GM12873 (cell line): ENCODE results near the gene CRELD2.

ENCODE experiments used
- CTCF ChIP-seq: IDR thresholded peaks from 2 replicates; pipeline ENCODE4 v1.5.1; 2012; ENCODE audit warnings: low read depth, mild to moderate bottlenecking, moderate library complexity, low read length, control low read depth; ENCODE audit not compliant: insufficient read depth; ENCODE audit errors: missing control alignments

The CRELD2 gene

DNA sequence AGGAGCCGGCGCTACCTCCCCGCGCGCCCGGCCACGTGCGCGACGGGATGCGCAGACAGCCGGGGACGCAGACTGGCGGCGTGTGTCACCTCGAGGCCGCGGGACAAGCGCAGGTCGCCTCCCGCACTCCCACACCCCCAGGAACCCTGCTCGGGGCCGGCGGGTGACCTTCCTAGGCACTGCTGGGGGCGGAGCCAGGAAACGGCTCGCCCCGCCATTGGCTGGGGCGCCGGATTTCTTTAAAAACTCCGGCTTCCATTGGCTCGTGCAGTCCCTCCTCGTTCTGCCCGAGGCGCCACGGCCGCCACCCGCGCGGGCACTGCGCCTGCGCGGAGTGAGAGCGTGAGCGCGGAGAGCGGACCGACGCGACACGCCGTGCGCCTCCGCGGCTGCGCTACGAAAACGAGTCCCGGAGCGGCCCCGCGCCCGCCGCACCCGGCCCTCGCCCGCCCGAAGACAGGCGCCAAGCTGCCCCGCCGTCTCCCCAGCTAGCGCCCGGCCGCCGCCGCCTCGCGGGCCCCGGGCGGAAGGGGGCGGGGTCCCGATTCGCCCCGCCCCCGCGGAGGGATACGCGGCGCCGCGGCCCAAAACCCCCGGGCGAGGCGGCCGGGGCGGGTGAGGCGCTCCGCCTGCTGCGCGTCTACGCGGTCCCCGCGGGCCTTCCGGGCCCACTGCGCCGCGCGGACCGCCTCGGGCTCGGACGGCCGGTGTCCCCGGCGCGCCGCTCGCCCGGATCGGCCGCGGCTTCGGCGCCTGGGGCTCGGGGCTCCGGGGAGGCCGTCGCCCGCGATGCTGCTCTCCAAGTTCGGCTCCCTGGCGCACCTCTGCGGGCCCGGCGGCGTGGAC lies 41.9 kb downstream of the CRELD2 start, which contains the start of gene PIM3:
Gene PIM3 (plus strand): TSS at position 614 of the 846 bp plus-strand sequence. CDS start 176 bp downstream, at position 790.
- no peak for TF ChIP-seq CTCF

DNA sequence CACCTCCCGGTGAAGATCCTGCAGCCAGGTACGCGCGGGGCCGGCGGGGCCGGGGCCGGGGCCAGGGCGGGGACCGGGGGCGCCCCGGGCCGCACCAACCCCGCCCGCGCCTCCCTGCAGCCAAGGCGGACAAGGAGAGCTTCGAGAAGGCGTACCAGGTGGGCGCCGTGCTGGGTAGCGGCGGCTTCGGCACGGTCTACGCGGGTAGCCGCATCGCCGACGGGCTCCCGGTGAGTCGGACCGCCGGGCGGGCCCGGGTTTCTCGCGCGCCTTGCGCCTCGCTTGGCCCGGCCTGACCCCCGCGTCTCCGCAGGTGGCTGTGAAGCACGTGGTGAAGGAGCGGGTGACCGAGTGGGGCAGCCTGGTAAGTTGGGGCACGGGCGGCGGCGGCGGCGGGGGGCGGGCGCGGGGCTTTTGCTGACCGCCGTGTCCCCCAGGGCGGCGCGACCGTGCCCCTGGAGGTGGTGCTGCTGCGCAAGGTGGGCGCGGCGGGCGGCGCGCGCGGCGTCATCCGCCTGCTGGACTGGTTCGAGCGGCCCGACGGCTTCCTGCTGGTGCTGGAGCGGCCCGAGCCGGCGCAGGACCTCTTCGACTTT lies 42.7 kb downstream of the CRELD2 start:
- TF ChIP-seq CTCF: no peak

GRCh38 chr22:49961601-49962011 lies 43.2 kb downstream of the CRELD2 start:
- no peak for TF ChIP-seq CTCF

- no peak for TF ChIP-seq CTCF
Measured at GRCh38 chr22:49962012-49962750, 43.7 kb downstream of the CRELD2 start.

DNA sequence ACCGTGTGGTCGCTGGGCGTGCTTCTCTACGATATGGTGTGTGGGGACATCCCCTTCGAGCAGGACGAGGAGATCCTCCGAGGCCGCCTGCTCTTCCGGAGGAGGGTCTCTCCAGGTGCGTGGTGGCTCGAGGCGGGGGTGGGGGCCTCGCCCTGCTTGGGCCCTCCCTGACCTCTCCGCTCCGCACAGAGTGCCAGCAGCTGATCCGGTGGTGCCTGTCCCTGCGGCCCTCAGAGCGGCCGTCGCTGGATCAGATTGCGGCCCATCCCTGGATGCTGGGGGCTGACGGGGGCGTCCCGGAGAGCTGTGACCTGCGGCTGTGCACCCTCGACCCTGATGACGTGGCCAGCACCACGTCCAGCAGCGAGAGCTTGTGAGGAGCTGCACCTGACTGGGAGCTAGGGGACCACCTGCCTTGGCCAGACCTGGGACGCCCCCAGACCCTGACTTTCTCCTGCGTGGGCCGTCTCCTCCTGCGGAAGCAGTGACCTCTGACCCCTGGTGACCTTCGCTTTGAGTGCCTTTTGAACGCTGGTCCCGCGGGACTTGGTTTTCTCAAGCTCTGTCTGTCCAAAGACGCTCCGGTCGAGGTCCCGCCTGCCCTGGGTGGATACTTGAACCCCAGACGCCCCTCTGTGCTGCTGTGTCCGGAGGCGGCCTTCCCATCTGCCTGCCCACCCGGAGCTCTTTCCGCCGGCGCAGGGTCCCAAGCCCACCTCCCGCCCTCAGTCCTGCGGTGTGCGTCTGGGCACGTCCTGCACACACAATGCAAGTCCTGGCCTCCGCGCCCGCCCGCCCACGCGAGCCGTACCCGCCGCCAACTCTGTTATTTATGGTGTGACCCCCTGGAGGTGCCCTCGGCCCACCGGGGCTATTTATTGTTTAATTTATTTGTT lies 44.6 kb downstream of the CRELD2 start:
- TF ChIP-seq CTCF: no peak

DNA sequence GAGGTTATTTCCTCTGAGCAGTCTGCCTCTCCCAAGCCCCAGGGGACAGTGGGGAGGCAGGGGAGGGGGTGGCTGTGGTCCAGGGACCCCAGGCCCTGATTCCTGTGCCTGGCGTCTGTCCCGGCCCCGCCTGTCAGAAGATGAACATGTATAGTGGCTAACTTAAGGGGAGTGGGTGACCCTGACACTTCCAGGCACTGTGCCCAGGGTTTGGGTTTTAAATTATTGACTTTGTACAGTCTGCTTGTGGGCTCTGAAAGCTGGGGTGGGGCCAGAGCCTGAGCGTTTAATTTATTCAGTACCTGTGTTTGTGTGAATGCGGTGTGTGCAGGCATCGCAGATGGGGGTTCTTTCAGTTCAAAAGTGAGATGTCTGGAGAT lies 45.2 kb downstream of the CRELD2 start:
- no peak for TF ChIP-seq CTCF
